ENCODE measurements around the gene HMCN1.
A peak's percentile ranks its signal among the peaks of the same experiment; 100 is the strongest.

Gene HMCN1

DNA sequence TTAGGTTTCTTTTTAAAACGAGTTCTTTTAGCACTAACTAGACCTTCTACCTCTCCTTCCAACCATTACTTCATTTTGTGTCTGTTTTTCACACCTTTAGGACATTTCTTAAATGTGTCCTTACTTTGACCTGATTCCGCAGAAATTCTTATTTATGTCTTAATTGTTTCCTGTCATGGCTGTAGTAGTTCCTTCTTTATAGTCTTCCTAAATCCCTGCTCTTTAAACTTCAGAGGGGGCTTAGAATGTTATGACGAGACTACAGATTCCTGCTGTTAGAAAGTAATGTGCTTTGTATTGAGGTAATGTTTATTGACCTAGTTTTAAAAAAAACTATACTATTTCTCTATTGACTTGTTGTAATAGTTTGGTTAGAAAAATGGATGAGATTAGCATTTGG lies 70.4 kb downstream of the HMCN1 start:
- no peak for DNase-seq (ENCODE audit: low spot score)

DNA sequence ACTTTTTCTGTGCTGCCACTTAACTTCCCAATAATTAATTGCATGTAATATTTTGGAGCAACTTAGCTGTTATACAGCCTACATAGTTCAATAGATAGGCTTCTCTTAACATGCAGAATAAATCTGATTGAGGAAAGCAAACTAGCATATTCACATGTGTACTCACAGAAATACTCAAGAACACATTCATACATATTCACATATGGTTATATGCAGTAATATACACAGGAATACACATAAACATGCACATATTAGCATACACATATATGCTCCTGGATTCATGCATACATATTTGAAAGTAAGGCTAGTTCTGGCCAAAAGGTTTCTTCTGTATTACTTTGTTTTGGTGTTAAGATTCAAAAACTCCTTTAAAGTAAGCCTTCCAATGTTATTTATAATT lies 73.1 kb downstream of the HMCN1 start:
- no peak for DNase-seq (ENCODE audit: low spot score)

DNA sequence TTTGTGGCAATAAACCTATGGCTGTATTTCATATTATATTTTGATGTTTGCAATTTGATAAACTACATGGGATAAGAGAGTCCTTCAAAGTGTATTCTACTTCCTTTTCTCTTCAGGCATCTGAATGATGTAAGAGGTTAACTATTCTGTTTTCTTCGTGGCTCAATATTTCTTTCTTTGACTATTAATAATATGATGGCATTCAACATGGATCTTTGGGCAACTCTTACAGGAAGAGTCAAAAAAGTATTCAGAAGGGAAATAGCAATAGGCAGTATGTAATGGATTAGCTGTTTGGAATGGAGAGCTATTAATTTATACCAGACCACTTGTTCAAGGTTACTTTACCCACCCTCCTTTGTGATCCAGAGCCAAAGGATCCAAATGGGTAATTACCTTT lies 74.4 kb downstream of the HMCN1 start:
- DNase-seq (ENCODE audit: low spot score) = no peak

DNA sequence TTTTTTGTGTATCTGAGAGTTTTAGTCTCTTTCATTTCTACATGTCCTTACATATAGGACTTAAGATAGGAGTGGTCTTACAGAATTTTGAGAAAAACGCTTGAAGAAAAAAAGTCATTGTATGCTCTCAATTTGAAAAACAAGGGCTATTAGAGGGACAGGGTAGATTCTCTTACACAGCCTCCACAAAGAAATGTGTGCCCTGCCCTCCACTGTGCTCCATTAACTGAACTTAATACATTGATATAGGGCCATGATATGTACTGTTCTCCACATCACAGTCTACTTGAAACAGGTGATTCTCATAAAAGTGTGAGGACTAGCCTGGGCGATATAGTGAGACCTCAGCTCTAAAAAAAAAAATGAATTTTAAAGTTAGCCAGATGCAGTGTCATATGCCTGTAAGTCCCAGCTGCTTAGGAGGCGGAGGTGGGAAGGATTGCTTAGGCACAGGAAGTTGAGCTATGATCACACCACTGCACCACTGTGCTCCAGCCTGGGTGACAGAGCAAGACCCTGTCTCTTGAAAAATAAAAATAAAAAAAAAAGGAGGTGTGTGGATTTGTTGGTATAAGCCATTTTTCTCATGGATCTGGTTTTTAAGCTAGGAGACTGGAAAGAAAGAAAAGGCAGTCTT lies 77.0 kb downstream of the HMCN1 start:
- DNase-seq (ENCODE audit: low spot score) = no peak

DNA sequence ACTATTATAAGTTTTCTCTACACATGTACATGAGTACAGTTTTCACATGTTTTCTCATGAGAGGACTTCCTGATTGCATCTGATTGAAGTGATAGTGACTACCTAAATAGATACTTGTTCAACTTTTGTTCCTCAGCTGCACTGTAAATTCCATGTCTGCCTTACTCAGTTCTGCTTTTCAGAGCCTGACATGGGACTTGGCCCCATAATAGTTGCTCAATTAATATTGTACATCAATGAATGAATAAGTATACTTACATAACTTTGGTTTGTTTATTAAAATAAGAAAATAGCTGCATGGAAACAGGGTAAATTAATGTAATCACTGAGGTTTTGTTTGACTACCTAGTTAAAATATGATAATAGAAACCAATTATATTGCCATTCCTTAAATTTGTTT lies 78.7 kb downstream of the HMCN1 start:
- no peak for DNase-seq (ENCODE audit: low spot score)

DNA sequence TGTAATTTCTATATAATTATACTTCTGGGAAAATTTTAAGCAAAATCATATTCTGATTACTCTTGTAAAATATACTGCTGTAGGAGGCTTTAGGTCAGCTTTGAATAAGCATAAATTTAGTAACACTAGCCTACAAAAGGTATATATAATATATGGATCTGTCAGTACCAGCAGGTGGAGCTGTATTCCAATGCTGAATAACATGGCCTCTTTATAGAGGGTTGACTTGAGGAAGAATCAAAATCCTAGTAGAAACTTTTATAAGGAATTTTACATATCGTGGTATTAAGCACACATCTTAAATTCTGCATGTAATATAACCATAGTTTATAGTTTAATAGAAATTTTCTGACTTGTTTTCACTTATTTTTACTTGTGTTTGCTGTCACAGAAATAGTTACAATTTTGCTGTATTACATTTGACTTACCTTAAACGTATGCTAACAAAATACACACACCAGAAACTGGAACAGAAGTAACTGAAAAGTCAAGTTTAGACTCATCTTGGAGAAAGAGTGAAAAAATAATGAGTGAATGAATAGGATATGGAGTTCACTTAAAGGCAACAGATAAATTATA lies 79.3 kb downstream of the HMCN1 start:
- peak; percentile 79 for DNase-seq (ENCODE audit: low spot score)

DNA sequence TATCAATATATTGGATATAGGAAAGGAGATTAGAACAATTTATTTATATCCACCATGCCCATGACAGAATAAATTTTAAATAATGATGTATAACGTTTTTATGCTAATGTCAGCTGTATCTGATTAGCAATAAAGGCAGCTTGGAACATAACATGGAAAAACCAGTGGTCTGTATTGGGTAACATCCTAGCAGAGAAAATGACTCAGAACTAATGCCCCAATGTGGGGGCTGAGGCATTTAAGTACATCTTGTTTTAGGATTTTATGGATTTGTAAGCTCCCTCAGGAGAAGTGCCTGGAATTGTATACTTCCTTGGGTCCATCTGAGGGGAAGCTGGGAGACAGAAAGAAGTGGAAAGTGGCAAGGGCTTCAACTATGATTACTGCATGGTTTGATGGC lies 82.3 kb downstream of the HMCN1 start:
- DNase-seq (ENCODE audit: low spot score) = no peak

DNA sequence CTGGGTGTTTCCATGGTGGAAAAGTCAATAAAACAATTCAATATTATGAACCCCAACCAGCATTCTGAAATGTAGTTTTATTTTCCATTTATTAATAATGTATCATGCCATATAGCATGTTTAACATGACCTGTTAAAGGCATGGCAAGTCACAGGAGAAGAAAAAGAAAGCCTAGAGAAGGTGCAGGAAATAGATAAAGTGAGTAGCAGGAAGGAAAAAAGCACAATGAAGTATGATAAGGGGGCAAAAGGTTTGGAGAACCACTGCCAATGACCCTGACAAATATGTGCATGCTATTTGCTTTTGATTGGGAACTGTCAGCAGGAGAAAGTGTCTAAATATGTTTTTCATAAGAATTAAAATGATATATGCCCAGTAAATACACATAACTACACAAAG lies 85.6 kb downstream of the HMCN1 start:
- DNase-seq (ENCODE audit: low spot score) = no peak

DNA sequence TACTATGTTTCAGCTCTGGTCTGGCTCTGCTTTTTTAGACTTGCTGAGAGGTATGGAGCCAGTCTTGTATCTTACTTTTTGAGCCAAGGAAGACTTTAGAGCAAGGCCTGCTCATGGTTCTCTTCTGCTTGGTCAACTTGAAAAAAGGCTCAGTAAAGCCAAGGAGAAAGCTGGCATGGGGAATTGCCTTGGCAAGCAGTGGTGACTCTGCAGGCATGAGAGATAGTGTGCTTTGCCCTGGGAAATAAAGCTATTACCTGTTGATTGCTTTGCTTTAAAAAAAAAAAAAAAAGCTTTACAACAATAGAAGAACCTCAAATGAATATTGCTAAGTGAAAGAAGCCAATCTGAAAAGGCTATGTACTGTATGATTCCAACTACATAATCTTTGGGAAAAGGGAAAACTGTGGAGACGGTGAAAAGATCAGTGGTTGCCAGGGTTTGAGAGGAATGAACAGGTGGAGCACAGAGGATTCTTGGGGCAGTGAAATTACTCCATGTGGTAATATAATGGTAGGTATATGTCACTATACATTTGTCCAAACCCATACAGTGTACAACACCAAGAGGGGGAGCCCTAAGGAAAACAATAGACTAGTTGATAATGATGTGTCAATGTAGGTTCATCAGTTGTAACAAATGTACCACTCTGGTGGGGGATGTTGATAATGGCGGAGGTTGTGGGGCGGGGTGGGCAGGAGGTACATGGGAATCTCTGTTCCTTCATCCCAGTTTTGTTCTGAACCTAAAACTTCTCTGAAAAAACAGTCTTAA lies 87.6 kb downstream of the HMCN1 start:
- DNase-seq (ENCODE audit: low spot score) = no peak

DNA sequence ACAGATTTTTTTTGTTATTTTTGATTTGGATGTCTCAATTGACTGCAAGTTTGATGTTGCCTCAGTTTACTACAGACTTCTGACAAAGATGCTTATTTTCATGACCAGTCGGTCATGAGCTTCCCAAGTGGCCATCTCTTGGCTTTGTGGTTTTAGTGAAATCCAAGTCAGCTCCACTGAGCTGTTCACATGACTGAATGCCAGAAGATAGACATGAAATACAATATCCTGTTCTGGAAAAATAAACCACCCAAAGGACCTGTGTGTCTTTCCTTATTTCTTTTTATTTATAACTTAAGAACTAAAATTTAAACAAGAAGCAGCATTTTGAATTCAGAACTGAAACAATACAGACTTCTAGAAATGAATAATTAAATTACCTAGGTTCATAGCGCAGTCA lies 89.3 kb downstream of the HMCN1 start:
- DNase-seq (ENCODE audit: low spot score) = no peak

DNA sequence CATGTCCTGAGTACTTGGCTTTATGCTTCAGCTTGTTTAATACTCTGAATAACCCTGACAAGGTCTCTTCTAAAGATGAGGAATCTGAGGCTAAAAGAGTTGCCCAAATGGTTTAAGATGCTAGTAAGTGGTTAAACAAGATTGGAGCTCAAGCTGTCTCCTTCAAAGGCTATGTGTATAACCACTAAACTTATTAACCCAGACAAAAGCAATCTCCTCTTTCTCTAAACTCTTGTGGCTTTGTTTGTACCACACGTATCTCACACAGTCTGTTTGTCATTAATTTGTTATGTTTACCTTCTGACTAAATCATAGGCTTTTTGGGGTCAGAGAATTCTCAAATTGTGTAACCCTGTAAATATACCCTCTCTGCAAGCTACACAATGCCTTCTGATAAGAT lies 89.9 kb downstream of the HMCN1 start:
- DNase-seq (ENCODE audit: low spot score) = no peak

DNA sequence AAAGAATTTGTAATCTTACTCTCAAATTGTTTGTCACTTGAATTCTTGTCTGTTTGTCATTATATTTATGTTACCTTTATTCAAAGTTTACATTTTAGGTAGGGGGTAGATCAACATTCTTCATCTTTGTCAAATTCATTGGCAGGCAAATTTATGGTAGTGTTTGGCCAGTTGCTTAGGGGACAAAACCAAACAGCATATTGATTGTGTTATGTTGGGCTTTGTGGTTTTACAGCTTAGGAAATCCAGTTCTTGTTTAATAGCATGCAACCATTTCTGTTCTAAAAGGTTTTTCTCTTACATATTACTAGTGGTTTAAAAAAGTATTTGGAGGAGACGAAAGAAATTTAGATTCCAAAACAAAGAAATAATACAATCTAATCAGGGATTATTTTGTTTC lies 91.4 kb downstream of the HMCN1 start:
- DNase-seq (ENCODE audit: low spot score) = no peak

DNA sequence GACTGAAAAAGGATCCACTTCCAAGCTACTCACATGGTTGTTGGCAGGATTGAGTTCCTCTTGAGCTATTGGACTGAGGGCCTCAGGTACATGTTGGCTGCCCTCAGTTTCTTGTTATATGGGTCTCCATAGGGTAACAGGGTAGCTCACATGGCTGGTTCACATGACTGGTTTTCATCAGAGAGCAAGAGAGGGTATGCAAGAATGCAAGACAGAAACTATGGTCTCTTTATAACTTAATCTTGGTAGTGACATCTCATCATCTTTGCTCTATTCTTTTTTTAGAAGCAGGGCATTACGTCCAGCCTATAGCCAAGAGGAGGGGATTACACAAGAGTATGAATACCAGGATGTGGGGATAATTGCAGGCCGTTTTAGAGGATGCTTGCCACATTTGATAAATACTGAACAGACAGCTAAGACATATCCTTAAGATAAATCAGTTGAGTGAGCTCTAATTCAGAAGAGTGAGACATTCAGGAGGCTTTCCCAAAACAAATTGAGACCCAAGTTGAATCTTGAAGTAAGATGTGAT lies 100.2 kb downstream of the HMCN1 start:
- DNase-seq (ENCODE audit: low spot score) = no peak

DNA sequence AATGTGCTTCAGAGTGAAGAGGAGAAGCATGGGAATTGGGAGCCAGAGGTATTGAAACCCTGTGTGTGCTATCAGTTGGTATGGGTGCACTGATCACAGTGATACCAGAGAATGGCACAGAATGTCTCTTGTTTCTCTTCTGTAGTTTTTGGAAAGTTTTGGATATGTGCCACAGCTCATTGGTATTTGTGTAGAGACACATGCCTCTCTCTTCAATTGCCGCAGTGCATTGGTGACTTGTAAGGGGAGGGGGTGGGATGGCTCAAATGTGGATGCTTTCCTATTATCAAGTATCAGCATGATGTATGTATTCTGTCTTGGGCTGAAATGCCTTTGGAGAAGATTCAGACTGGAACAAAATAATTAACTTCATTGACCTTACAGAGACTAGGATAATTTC lies 101.0 kb downstream of the HMCN1 start:
- DNase-seq (ENCODE audit: low spot score) = no peak

DNA sequence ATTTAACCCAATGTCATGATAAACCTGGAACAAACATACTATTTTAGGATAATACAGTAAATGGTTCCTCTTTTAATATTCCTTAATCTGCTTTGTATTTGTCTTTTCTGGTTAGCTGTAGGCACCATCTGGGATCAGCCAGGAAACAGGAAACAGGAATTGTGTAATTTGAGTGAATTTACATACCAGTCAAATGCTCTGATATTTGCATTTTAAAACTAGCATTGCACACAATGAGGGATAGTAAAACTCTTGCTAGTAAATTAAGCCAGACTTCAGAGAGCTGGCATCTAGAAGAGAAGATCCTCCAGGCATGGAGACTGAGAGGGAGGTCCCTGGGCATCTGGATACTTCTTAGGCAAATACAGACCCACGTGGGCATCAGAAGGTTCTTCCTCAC lies 103.5 kb downstream of the HMCN1 start:
- DNase-seq (ENCODE audit: low spot score) = no peak

DNA sequence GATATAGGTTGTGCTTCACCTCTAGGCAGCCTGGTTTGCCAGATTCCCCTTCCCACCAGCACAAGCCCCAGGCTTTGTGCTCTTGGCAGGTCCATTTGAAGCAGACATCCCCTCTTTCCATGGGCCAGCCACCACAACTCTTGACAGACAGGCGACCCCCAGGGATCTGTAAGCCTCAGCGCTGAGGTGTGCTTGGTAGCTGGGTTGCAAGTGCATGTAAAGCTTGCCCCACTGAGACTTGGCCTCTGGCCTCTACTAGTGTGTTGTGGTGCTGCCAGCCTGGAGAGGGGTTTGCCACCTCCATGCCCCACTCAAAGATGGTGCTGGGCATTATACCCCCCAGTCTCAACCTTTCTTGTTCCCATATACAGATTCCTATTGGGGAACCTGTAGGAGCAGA lies 103.9 kb downstream of the HMCN1 start:
- no peak for DNase-seq (ENCODE audit: low spot score)

DNA sequence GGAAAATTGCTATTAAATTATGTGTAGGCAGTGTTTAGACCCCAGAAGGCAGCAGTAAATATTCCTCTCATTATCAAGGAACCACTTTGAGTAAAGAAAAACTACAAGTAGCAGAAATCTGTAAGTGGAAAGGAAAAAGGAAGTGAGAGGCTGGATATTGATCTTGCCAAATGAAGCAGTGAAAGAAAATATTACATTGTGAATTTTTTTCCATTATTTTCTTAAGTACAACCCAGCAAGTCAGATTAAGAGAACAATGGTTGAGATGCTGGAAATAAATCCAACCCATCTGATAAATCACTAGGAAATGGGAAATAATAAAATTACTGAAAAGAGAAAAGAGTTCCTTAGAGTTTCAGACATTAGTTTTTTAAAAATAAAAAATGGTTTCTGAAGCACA lies 106.7 kb downstream of the HMCN1 start:
- DNase-seq (ENCODE audit: low spot score) = no peak

DNA sequence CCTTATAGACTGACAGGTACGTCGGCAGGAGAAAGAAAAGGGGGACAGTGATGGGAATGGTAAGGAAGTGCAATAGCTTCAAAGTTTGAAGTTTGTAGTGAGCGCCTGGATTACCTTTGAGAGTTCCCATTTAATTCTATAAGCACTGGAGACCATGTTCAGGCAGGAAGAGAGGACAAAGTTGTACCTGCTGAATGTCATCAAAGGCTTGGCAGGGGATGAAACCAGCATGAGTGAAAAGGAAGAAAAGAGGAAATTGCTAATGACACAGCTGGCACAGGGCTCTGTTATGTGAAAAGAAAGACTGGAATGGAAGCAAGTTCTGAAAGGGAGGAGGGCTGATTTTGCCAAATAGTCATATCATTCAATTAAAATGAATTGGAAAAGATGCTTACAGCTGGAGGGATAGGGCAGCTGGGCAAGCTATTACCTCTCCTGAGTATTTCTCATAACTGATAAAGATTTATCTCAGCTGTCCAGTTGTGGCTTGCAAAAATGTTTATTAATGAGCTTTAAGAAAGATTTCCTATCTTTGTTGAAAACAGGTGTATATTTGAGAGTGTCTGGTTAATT lies 109.2 kb downstream of the HMCN1 start:
- DNase-seq (ENCODE audit: low spot score) = no peak

DNA sequence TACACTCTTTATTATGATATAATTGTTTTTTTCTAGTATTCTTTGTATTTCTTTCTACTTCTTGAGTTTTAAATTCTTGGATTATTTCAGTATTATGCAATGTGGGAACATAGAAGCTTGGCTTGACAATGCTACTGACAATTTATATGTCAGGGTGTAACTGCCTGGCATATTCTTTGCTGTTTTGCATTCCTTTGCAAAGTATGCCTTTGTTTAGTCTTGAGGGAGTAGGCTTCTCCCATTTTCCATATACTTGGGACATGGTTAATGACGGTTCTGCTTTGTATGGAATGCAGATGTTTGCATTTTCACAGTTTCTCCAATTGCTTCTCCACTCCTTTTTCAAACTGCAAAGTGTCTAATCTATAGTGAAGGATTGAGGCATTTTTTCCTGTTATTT lies 109.8 kb downstream of the HMCN1 start:
- no peak for DNase-seq (ENCODE audit: low spot score)

DNA sequence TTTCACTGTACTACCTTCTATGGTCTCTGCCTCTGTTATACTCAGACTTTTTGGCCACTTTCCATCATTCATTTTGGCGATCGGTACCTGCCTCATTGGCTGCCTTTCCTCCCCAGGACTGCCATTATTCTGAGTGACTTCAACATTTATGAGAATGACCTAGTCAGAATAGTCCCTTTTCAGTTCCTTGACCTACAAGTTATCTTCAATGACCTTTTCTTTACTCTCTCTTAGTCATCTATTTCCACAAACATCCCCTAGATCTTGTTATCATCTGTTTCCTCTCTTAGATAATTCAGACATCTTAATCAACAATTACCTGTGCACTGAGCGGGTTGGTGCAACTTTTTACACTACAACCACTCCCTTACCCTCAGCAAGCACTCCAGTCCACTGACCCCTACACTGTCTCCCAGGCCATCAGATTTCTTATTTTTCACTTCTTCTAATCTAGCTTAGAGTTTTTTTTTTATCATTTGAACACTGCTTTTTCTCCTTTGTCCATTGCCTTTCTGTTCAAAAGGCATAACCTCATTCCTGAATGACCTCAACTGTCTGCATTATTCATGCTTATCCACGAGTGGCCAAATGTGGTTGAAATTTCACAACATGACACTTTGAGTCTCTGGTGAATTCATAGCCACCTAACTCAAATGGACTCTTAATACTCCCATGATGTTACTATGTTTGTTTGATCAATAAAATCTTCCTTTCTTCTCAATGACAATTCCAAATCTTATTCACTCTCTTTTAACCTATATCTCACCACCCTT lies 112.7 kb downstream of the HMCN1 start:
- DNase-seq (ENCODE audit: low spot score) = no peak

DNA sequence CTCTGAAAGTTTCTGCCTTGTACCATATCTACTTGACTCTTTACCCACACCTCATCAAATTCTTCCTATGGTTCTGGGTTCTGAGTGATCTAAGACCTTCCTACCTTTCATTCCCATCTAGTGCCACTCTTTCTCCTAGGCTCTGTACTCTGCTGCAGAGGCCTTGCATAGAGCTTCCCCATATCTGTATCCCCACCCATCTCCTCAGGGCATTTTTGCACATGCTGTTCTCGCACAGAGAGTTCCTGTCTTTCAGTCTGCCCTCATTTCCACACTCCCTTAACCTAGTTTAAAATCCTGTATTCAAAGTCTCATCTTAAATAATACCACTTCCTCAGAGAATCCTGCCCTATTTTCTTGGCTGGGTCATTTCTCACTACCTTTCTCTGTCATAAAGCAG lies 114.8 kb downstream of the HMCN1 start:
- no peak for DNase-seq (ENCODE audit: low spot score)

DNA sequence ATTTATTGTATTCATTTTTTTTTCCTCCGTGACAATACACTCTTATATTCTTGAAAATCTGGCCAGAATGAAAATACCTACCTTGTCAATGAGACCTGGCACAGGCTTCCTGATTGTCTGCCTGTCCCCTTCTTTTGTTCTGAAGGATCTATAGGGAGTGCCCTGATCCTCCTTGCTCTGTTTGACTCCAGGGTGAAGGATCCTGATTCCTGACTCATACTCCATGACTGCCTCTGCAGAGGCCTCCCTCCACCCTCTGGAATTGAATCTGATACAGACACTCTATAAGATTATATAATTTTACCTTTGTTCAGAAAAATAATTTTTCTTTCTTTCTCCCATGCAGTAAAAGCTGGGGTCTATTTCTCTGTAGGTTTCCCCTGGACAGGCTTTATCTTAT lies 116.2 kb downstream of the HMCN1 start:
- DNase-seq (ENCODE audit: low spot score) = peak; percentile 11
